K562 (cell line): ENCODE data around the gene TBC1D12. TPM values are rescaled to one million over a fixed set of nuclear protein-coding genes. Genes with fewer than 3 reads are reported as not detected.

Source experiments
- CREB1 ChIP-seq, 2 experiments: sonication (generic) in 1 of 2; formaldehyde crosslinking in 1 of 2; IDR thresholded peaks; 2 replicates each; pipeline versions ENCODE4 v1.6.1 to v1.8.0; 2012 to 2022; ENCODE audit warnings: inconsistent platforms in 1 of 2, mild to moderate bottlenecking in 1 of 2, missing genetic modification reagents in 1 of 2, moderate library complexity in 1 of 2
- FUS ChIP-seq: fragments of 200-400 bp; formaldehyde crosslinking; optimal IDR thresholded peaks from 2 replicates; pipeline ENCODE3; 2017; ENCODE audit warnings: low read depth, low read length
- HNRNPLL ChIP-seq: fragments of 200-400 bp; formaldehyde crosslinking; IDR thresholded peaks from 2 replicates; pipeline ENCODE4 v1.6.1; 2017; ENCODE audit warnings: low read length, low read depth, mild to moderate bottlenecking; ENCODE audit not compliant: poor library complexity, severe bottlenecking
- L3MBTL2 ChIP-seq: fragments of 450-650 bp; IDR thresholded peaks from 2 replicates; pipeline ENCODE4 v1.6.1; 2016; ENCODE audit warnings: mild to moderate bottlenecking, moderate library complexity
- NRF1 ChIP-seq, 2 experiments: fragments of 450-650 bp; IDR thresholded peaks in 1 of 2; conservative IDR thresholded peaks in 1 of 2; 2 replicates each; pipeline ENCODE4 v1.6.1; 2014; ENCODE audit warnings: mild to moderate bottlenecking in 2 of 2
- PCBP1 ChIP-seq: fragments of 200-400 bp; formaldehyde crosslinking; IDR thresholded peaks from 2 replicates; pipeline ENCODE4 v1.6.1; 2018; ENCODE audit warnings: mild to moderate bottlenecking, low read depth, low read length; ENCODE audit not compliant: poor library complexity, severe bottlenecking
- RFX5 ChIP-seq: IDR thresholded peaks from 2 replicates; pipeline ENCODE4 v1.6.1; 2011; ENCODE audit warnings: low read depth, mild to moderate bottlenecking, improper control_type of control experiment, low read length
- STAT5A ChIP-seq: IDR thresholded peaks from 2 replicates; pipeline ENCODE4 v1.6.1; 2012; ENCODE audit warnings: low read length, inconsistent platforms, borderline replicate concordance
- YBX1 ChIP-seq: fragments of 450-650 bp; IDR thresholded peaks from 2 replicates; pipeline ENCODE4 v1.7.1; 2016; ENCODE audit warnings: mild to moderate bottlenecking
- polyA plus RNA-seq, 8 experiments: library from polyadenylated mRNA; depleted of rRNA in 4 of 8; stranded (reverse) in 5 of 8; unstranded in 3 of 8; fragments of >200 nt; fragmentation: Nextera tagmentation in 2 of 8; fragmentation: Illumina TruSeq in 1 of 8; extraction: Ambion mirVana in 2 of 8; extraction: Trizol in 1 of 8; gene quantifications; 2 replicates each; pipeline versions ENCODE4 v1.2.1 to v1.2.3, GENCODE V29; 2011 to 2014; ENCODE audit warnings: inconsistent platforms in 1 of 8, missing spikeins in 1 of 8
- total RNA-seq, 7 experiments: library from RNA; depleted of rRNA in 6 of 7; stranded (reverse); fragments of >200 nt in 6 of 7; fragmentation: Illumina TruSeq in 2 of 7; extraction: Trizol in 2 of 7; gene quantifications; 2 replicates each; pipeline versions ENCODE4 v1.2.1 to v1.2.3, GENCODE V29; 2011 to 2021; ENCODE audit warnings: low replicate concordance in 1 of 7
- TF ChIP-seq, protein P1 (sequence below): sonication (generic); formaldehyde crosslinking; IDR thresholded peaks from 2 replicates; pipeline ENCODE4 v1.8.0; 2022; ENCODE audit warnings: missing genetic modification reagents, mild to moderate bottlenecking, borderline replicate concordance
- TF ChIP-seq, protein P2 (sequence below), 3 experiments: fragments of 200-800 bp in 1 of 3; sonication (Bioruptor generic) in 1 of 3; sonication (generic) in 1 of 3; formaldehyde crosslinking in 1 of 3; IDR thresholded peaks; 2 replicates each; pipeline versions ENCODE4 v1.6.1 to v1.8.0; 2016 to 2022; ENCODE audit warnings: mild to moderate bottlenecking in 2 of 3, missing compliant biosample characterization in 2 of 3, missing genetic modification characterization in 2 of 3, missing genetic modification reagents in 1 of 3
- TF ChIP-seq, protein P3 (sequence below): IDR thresholded peaks from 2 replicates; pipeline ENCODE4 v1.6.1; 2012; ENCODE audit warnings: low read depth, low read length, improper control_type of control experiment, borderline replicate concordance
- TF ChIP-seq, protein P4 (sequence below), 3 experiments: fragments of 200-800 bp in 1 of 3; fragments of 250-450 bp in 1 of 3; fragments of 450-650 bp in 1 of 3; sonication (Bioruptor Pico) in 1 of 3; sonication (Bioruptor generic) in 1 of 3; formaldehyde crosslinking in 1 of 3; IDR thresholded peaks; 2 replicates each; pipeline versions ENCODE4 v1.6.1 to v1.8.0; 2016 to 2022; ENCODE audit warnings: mild to moderate bottlenecking in 2 of 3, missing genetic modification characterization in 2 of 3, missing compliant biosample characterization in 1 of 3, moderate library complexity in 1 of 3
- TF ChIP-seq, protein P5 (sequence below), 2 experiments: fragments of 200-800 bp in 1 of 2; sonication (Bioruptor generic) in 1 of 2; sonication (generic) in 1 of 2; formaldehyde crosslinking in 1 of 2; IDR thresholded peaks in 1 of 2; conservative IDR thresholded peaks in 1 of 2; 2 replicates each; pipeline versions ENCODE4 v1.5.0 to v1.6.1; 2016 to 2020; ENCODE audit warnings: missing compliant biosample characterization in 1 of 2, missing genetic modification characterization in 1 of 2, missing genetic modification reagents in 1 of 2

TBC1D12 gene
- total and polyA plus RNA-seq, 9 of the 15 experiments (the other 6 are each of a cell fraction or from before 2014, with no cell fraction given): 2.1 to 6.7 (median 3.9) TPM

DNA sequence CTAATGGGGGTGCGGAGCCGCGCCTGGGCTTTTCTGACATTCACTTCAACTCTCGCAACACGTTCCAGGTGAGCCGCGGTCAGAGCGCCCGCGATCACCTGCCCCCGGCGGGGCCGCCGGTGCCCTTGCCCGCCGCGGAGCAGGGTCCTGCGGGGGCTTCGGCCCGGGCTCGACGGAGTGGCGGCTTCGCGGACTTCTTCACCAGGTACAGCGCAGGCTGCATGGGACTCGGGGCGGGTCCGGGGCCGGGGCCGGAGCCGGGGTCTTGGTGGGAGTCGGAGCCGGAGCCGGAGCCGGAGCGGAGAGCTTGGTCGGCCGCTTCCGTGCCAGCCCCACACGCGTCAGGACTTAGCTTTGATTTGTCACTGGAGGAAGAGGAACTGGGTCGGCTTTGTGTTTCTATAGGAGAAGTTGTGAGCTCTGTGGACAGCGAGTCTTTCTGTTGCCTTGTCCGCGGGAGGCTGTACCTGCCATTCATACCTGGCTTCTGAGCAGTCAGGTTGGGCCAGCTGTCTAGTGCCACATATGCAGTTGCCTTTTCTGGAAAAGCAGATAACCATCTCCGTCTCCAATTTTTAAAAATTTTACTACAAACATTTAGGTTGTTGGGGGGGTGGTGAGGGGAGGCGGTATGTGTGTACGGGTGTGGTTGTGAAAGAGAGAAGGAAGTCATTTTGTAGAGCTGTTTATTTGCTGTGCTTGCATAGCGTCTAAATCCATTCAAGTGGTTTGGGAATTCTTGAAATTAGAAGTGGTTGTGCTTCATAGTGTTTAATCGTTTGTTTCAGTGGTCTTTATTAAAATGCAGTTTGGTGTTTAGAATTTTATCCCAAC is 1.3 kb downstream of the TBC1D12 start (continued):
- no peak for TF ChIP-seq RFX5
- TF ChIP-seq, protein P1, sequence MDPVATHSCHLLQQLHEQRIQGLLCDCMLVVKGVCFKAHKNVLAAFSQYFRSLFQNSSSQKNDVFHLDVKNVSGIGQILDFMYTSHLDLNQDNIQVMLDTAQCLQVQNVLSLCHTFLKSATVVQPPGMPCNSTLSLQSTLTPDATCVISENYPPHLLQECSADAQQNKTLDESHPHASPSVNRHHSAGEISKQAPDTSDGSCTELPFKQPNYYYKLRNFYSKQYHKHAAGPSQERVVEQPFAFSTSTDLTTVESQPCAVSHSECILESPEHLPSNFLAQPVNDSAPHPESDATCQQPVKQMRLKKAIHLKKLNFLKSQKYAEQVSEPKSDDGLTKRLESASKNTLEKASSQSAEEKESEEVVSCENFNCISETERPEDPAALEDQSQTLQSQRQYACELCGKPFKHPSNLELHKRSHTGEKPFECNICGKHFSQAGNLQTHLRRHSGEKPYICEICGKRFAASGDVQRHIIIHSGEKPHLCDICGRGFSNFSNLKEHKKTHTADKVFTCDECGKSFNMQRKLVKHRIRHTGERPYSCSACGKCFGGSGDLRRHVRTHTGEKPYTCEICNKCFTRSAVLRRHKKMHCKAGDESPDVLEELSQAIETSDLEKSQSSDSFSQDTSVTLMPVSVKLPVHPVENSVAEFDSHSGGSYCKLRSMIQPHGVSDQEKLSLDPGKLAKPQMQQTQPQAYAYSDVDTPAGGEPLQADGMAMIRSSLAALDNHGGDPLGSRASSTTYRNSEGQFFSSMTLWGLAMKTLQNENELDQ (CRISPR knock-in tag): no peak
- TF ChIP-seq, protein P2, sequence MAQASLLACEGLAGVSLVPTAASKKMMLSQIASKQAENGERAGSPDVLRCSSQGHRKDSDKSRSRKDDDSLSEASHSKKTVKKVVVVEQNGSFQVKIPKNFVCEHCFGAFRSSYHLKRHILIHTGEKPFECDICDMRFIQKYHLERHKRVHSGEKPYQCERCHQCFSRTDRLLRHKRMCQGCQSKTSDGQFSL (CRISPR knock-in tag; IDR thresholded peaks at IDR 0.05): peak; percentile 47; the same call in 1 of the 2 replicates
- TF ChIP-seq, protein P2 (tag; IDR thresholded peaks at IDR 0.05): no peak
- TF ChIP-seq FUS: no peak
- TF ChIP-seq, protein P3, sequence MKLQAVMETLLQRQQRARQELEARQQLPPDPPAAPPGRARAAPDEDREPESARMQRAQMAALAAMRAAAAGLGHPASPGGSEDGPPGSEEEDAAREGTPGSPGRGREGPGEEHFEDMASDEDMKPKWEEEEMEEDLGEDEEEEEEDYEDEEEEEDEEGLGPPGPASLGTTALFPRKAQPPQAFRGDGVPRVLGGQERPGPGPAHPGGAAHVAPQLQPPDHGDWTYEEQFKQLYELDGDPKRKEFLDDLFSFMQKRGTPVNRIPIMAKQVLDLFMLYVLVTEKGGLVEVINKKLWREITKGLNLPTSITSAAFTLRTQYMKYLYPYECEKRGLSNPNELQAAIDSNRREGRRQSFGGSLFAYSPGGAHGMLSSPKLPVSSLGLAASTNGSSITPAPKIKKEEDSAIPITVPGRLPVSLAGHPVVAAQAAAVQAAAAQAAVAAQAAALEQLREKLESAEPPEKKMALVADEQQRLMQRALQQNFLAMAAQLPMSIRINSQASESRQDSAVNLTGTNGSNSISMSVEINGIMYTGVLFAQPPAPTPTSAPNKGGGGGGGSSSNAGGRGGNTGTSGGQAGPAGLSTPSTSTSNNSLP: no peak
- no peak for TF ChIP-seq L3MBTL2
- TF ChIP-seq, protein P4, sequence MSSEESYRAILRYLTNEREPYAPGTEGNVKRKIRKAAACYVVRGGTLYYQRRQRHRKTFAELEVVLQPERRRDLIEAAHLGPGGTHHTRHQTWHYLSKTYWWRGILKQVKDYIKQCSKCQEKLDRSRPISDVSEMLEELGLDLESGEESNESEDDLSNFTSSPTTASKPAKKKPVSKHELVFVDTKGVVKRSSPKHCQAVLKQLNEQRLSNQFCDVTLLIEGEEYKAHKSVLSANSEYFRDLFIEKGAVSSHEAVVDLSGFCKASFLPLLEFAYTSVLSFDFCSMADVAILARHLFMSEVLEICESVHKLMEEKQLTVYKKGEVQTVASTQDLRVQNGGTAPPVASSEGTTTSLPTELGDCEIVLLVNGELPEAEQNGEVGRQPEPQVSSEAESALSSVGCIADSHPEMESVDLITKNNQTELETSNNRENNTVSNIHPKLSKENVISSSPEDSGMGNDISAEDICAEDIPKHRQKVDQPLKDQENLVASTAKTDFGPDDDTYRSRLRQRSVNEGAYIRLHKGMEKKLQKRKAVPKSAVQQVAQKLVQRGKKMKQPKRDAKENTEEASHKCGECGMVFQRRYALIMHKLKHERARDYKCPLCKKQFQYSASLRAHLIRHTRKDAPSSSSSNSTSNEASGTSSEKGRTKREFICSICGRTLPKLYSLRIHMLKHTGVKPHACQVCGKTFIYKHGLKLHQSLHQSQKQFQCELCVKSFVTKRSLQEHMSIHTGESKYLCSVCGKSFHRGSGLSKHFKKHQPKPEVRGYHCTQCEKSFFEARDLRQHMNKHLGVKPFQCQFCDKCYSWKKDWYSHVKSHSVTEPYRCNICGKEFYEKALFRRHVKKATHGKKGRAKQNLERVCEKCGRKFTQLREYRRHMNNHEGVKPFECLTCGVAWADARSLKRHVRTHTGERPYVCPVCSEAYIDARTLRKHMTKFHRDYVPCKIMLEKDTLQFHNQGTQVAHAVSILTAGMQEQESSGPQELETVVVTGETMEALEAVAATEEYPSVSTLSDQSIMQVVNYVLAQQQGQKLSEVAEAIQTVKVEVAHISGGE (CRISPR knock-in tag; IDR thresholded peaks at IDR 0.05): no peak
- no peak for TF ChIP-seq CREB1 (IDR thresholded peaks at IDR 0.05)
- TF ChIP-seq CREB1 (CRISPR knock-in tag; IDR thresholded peaks at IDR 0.05): no peak
- no peak for TF ChIP-seq YBX1
- no peak for TF ChIP-seq STAT5A
- no peak for TF ChIP-seq PCBP1
- TF ChIP-seq HNRNPLL: no peak
- no peak for TF ChIP-seq NRF1 (conservative IDR thresholded peaks at IDR 0.05 in 1 of 2, IDR thresholded peaks at IDR 0.05 in 1 of 2)
- TF ChIP-seq, protein P5, sequence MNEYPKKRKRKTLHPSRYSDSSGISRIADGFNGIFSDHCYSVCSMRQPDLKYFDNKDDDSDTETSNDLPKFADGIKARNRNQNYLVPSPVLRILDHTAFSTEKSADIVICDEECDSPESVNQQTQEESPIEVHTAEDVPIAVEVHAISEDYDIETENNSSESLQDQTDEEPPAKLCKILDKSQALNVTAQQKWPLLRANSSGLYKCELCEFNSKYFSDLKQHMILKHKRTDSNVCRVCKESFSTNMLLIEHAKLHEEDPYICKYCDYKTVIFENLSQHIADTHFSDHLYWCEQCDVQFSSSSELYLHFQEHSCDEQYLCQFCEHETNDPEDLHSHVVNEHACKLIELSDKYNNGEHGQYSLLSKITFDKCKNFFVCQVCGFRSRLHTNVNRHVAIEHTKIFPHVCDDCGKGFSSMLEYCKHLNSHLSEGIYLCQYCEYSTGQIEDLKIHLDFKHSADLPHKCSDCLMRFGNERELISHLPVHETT (CRISPR knock-in tag; conservative IDR thresholded peaks at IDR 0.05 in 1 of 2, IDR thresholded peaks at IDR 0.05 in 1 of 2): no peak
